K562 (cell line): ENCODE measurements around the gene PET100. TPM values are rescaled to one million over a fixed set of nuclear protein-coding genes. Genes with fewer than 3 reads are reported as not detected.

ENCODE experiments used
- C11orf30 ChIP-seq: fragments of 450-650 bp; IDR thresholded peaks from 2 replicates; pipeline ENCODE4 v1.6.1; 2016; ENCODE audit warnings: low read depth, mild to moderate bottlenecking
- CBX5 ChIP-seq: IDR thresholded peaks from 2 replicates; pipeline ENCODE4 v1.6.1; 2014; ENCODE audit warnings: low read depth, borderline replicate concordance
- ELK1 ChIP-seq: sonication (generic); formaldehyde crosslinking; IDR thresholded peaks from 2 replicates; pipeline ENCODE4 v1.8.1; 2022; ENCODE audit warnings: missing genetic modification reagents
- FOXJ2 ChIP-seq: fragments of 200-800 bp; sonication (Bioruptor generic); IDR thresholded peaks from 2 replicates; pipeline ENCODE4 v1.6.1; 2016; ENCODE audit warnings: missing genetic modification characterization, missing compliant biosample characterization
- GTF2E2 ChIP-seq: fragments of 200-800 bp; sonication (Bioruptor generic); IDR thresholded peaks from 2 replicates; pipeline ENCODE4 v1.6.1; 2016; ENCODE audit warnings: missing genetic modification characterization, missing compliant biosample characterization
- NR4A1 ChIP-seq, 2 experiments: fragments of 250-450 bp in 1 of 2; fragments of 450-650 bp in 1 of 2; sonication (Bioruptor Pico) in 1 of 2; IDR thresholded peaks; 2 replicates each; pipeline versions ENCODE4 v1.4.0 to v1.6.1; 2016 to 2020; ENCODE audit warnings: mild to moderate bottlenecking in 2 of 2, missing compliant biosample characterization in 1 of 2, missing genetic modification characterization in 1 of 2, moderate library complexity in 1 of 2
- RB1 ChIP-seq: fragments of 450-650 bp; IDR thresholded peaks from 2 replicates; pipeline ENCODE4 v1.6.1; 2017; ENCODE audit warnings: low read depth, mild to moderate bottlenecking
- ZNF146 ChIP-seq: IDR thresholded peaks from one replicate; pipeline ENCODE4 v1.6.1; 2018; ENCODE audit warnings: missing compliant biosample characterization; ENCODE audit not compliant: unreplicated experiment
- polyA plus RNA-seq, 8 experiments: library from polyadenylated mRNA; depleted of rRNA in 4 of 8; stranded (reverse) in 5 of 8; unstranded in 3 of 8; fragments of >200 nt; fragmentation: Nextera tagmentation in 2 of 8; fragmentation: Illumina TruSeq in 1 of 8; extraction: Ambion mirVana in 2 of 8; extraction: Trizol in 1 of 8; gene quantifications; 2 replicates each; pipeline versions ENCODE4 v1.2.1 to v1.2.3, GENCODE V29; 2011 to 2014; ENCODE audit warnings: inconsistent platforms in 1 of 8, missing spikeins in 1 of 8
- total RNA-seq, 7 experiments: library from RNA; depleted of rRNA in 6 of 7; stranded (reverse); fragments of >200 nt in 6 of 7; fragmentation: Illumina TruSeq in 2 of 7; extraction: Trizol in 2 of 7; gene quantifications; 2 replicates each; pipeline versions ENCODE4 v1.2.1 to v1.2.3, GENCODE V29; 2011 to 2021; ENCODE audit warnings: low replicate concordance in 1 of 7
- TF ChIP-seq, protein P1 (sequence below), 2 experiments: fragments of 450-650 bp; IDR thresholded peaks; 2 replicates each; pipeline ENCODE4 v1.6.1; 2016
- TF ChIP-seq, protein P2 (sequence below): fragments of 250-450 bp; sonication (Bioruptor Pico); IDR thresholded peaks from 2 replicates; pipeline ENCODE4 v1.9.0; 2021; ENCODE audit warnings: mild to moderate bottlenecking
- TF ChIP-seq, protein P3 (sequence below): fragments of 150-350 bp; IDR thresholded peaks from 2 replicates; pipeline ENCODE4 v1.6.1; 2014; ENCODE audit warnings: low read depth, mild to moderate bottlenecking, low read length, borderline replicate concordance

Gene PET100
- total and polyA plus RNA-seq, 9 of the 15 experiments (the other 6 are each of a cell fraction or from before 2014, with no cell fraction given) = 62.3 to 351 (median 98.3) TPM

GRCh38 chr19:7629347-7630054 is at the start of gene PET100, which contains the start of gene XAB2 (continued):
- TF ChIP-seq ELK1 (CRISPR knock-in tag) (no peak), GTF2E2 (no peak), CBX5 (no peak), ZNF146 (CRISPR knock-in tag) (no peak), C11orf30 (peak; percentile 100), FOXJ2 (tag) (no peak), NR4A1 (CRISPR knock-in tag; IDR thresholded peaks at IDR 0.05) (no peak), NR4A1 (tag; IDR thresholded peaks at IDR 0.05) (no peak), RB1 (peak; percentile 41; the same call in 1 of the 2 replicates)
- TF ChIP-seq, protein P1, sequence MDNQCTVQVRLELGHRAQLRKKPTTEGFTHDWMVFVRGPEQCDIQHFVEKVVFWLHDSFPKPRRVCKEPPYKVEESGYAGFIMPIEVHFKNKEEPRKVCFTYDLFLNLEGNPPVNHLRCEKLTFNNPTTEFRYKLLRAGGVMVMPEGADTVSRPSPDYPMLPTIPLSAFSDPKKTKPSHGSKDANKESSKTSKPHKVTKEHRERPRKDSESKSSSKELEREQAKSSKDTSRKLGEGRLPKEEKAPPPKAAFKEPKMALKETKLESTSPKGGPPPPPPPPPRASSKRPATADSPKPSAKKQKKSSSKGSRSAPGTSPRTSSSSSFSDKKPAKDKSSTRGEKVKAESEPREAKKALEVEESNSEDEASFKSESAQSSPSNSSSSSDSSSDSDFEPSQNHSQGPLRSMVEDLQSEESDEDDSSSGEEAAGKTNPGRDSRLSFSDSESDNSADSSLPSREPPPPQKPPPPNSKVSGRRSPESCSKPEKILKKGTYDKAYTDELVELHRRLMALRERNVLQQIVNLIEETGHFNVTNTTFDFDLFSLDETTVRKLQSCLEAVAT (IDR thresholded peaks at IDR 0.05) = peak in 1 of 2 experiments; percentile 97; a peak in 2 of 4 replicates
- TF ChIP-seq, protein P2, sequence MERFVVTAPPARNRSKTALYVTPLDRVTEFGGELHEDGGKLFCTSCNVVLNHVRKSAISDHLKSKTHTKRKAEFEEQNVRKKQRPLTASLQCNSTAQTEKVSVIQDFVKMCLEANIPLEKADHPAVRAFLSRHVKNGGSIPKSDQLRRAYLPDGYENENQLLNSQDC (CRISPR knock-in tag) = no peak
- TF ChIP-seq, protein P3, sequence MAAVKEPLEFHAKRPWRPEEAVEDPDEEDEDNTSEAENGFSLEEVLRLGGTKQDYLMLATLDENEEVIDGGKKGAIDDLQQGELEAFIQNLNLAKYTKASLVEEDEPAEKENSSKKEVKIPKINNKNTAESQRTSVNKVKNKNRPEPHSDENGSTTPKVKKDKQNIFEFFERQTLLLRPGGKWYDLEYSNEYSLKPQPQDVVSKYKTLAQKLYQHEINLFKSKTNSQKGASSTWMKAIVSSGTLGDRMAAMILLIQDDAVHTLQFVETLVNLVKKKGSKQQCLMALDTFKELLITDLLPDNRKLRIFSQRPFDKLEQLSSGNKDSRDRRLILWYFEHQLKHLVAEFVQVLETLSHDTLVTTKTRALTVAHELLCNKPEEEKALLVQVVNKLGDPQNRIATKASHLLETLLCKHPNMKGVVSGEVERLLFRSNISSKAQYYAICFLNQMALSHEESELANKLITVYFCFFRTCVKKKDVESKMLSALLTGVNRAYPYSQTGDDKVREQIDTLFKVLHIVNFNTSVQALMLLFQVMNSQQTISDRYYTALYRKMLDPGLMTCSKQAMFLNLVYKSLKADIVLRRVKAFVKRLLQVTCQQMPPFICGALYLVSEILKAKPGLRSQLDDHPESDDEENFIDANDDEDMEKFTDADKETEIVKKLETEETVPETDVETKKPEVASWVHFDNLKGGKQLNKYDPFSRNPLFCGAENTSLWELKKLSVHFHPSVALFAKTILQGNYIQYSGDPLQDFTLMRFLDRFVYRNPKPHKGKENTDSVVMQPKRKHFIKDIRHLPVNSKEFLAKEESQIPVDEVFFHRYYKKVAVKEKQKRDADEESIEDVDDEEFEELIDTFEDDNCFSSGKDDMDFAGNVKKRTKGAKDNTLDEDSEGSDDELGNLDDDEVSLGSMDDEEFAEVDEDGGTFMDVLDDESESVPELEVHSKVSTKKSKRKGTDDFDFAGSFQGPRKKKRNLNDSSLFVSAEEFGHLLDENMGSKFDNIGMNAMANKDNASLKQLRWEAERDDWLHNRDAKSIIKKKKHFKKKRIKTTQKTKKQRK = no peak
